ENCODE results near the gene RNF207. TPM values are rescaled to one million over a fixed set of nuclear protein-coding genes. Genes with fewer than 3 reads are reported as not detected.

The RNF207 gene
- total and polyA plus RNA-seq, 2 donors (not counting 3 experiments of a cell fraction or from before 2014, with no cell fraction given), result 3.2 to 8.2 TPM

- no peaks in the 10 kb centered on the region for H3K9me3 ChIP-seq (replicated peaks; ENCODE audit: control insufficient read depth, insufficient read depth, low read length)
- TF ChIP-seq JUN (IDR thresholded peaks at IDR 0.05; ENCODE audit: borderline replicate concordance, insufficient read depth, insufficient read length, low read depth) (no peak), EZH2 (IDR thresholded peaks at IDR 0.05; ENCODE audit: borderline replicate concordance, low read depth, low read length, severe bottlenecking) (no peak), POLR2AphosphoS5 (IDR thresholded peaks at IDR 0.05; ENCODE audit: insufficient read depth, low read depth, low read length) (no peak), MYC (IDR thresholded peaks at IDR 0.05; ENCODE audit: low read depth, low read length) (no peak), GATA2 (IDR thresholded peaks at IDR 0.05; ENCODE audit: insufficient read depth, insufficient read length, low read depth, low read length) (no peak), CTCF (IDR thresholded peaks at IDR 0.05; ENCODE audit: extremely low read depth in 1 of 2, insufficient read depth in 1 of 2, low read depth in 1 of 2, low read length in 2 of 2) (no peak), MAX (IDR thresholded peaks at IDR 0.05; ENCODE audit: insufficient read depth, insufficient read length) (no peak), FOS (IDR thresholded peaks at IDR 0.05; ENCODE audit: borderline replicate concordance, insufficient read depth, low read length) (no peak), POLR2A (IDR thresholded peaks at IDR 0.05; ENCODE audit: low read depth, low read length) (no peak)
- intact Hi-C loops (cut with micrococcal nuclease) (no loop called here), dilution Hi-C loops (cut with MboI; ENCODE audit: extremely low pct_ligation_motif_present, low sequenced_read_pairs) (no loop called here)
- H3K79me2 ChIP-seq (ENCODE audit: control insufficient read depth, insufficient read depth, low read length), result no peaks in the 10 kb centered on the region
- H3K4me3 ChIP-seq (replicated peaks in 1 of 3; ENCODE audit: insufficient read depth in 1 of 3, low read depth in 1 of 3, low read length in 3 of 3), result no peak overlapping the region
- DNase-seq (ENCODE audit: low read depth, low spot score), result no peak
- H3K9ac ChIP-seq (replicated peaks; ENCODE audit: extremely low read depth, insufficient read depth, low read length), result no peak overlapping the region
- H3K4me1 ChIP-seq (ENCODE audit: control insufficient read depth, extremely low read depth, insufficient read depth, low read length), result no peaks in the 10 kb centered on the region
- ChIA-PET CTCF (interaction anchor here (0.9 to 2.1 kb wide), 4 partner anchors 8 to 125 kb away, joined by 3 to 9 read pairs (median 5); no protein-coding TSS in a partner anchor), POLR2A (no interaction called here)
- H4K20me1 ChIP-seq (replicated peaks; ENCODE audit: control insufficient read depth, extremely low read depth, insufficient read depth, low read length), result no peaks in the 10 kb centered on the region
- FAIRE-seq, result no peak
- no peaks in the 10 kb centered on the region for H3K9me1 ChIP-seq (replicated peaks; ENCODE audit: control insufficient read depth, extremely low read depth, insufficient read depth, low read length)
- peaks cover 27 to 36% of the 10 kb centered on the region in 2 experiments for H3K27me3 ChIP-seq (ENCODE audit: control insufficient read depth in 2 of 2, insufficient read depth in 2 of 2, low read length in 2 of 2)
- H3K36me3 ChIP-seq (ENCODE audit: control insufficient read depth in 2 of 2, extremely low read depth in 1 of 2, insufficient read depth in 2 of 2, low read length in 2 of 2), result no peaks in the 10 kb centered on the region
- BruUV-seq (replicated peaks), result no TSS peak
- no peak overlapping the region for H2AFZ ChIP-seq (ENCODE audit: low read depth, low read length)
- H3K4me2 ChIP-seq (ENCODE audit: insufficient read depth, low read length), result no peak overlapping the region
- no peak overlapping the region for H3K27ac ChIP-seq (ENCODE audit: insufficient read depth, low read depth, low read length)
Observed at GRCh38 chr1:6177681-6178380, 28.1 kb upstream of the RNF207 start.

Measured in endothelial cell of umbilical vein (primary cell).